ENCODE data around the gene PCYT1B.
A peak's percentile ranks its signal among the peaks of the same experiment; 100 is the strongest.
"Not testable (repeated sequence)": the region's sequence is repeated elsewhere in the genome, so short reads cannot be mapped to it uniquely, and the experiment has no call there.

The PCYT1B gene

GRCh38 chrX:24668111-24668510 is 21.0 kb upstream of the PCYT1B start:
- Histone ChIP-seq H3K9me3 (ENCODE audit: control insufficient read depth, insufficient read depth, low read depth, low read length) (no peaks in the 10 kb centered on the region), H3K4me1 (ENCODE audit: control insufficient read depth, insufficient read depth, low read length) (peaks cover 11% of the 10 kb centered on the region), H3K4me3 (ENCODE audit: low read depth, low read length) (no peak overlapping the region), H3K36me3 (ENCODE audit: control insufficient read depth, insufficient read depth, low read length) (no peaks in the 10 kb centered on the region), H3K9ac (ENCODE audit: low read length) (no peak overlapping the region), H3K27me3 (ENCODE audit: control insufficient read depth, insufficient read depth, low read length) (peaks cover 3% of the 10 kb centered on the region; the same call in 1 of the 2 replicates), H3K27ac (ENCODE audit: low read depth, low read length) (no peak overlapping the region)

- Histone ChIP-seq H3K27me3 (ENCODE audit: control insufficient read depth, insufficient read depth, low read length) (peaks cover 3% of the 10 kb centered on the region; the same call in 1 of the 2 replicates), H3K27ac (ENCODE audit: low read depth, low read length) (no peak overlapping the region), H3K4me1 (ENCODE audit: control insufficient read depth, insufficient read depth, low read length) (peaks cover 16% of the 10 kb centered on the region), H3K36me3 (ENCODE audit: control insufficient read depth, insufficient read depth, low read length) (no peaks in the 10 kb centered on the region), H3K9me3 (ENCODE audit: control insufficient read depth, insufficient read depth, low read depth, low read length) (no peaks in the 10 kb centered on the region), H3K4me3 (ENCODE audit: low read depth, low read length) (no peak overlapping the region), H3K9ac (ENCODE audit: low read length) (no peak overlapping the region)
Observed at GRCh38 chrX:24662352-24662751, 15.2 kb upstream of the PCYT1B start.

DNA sequence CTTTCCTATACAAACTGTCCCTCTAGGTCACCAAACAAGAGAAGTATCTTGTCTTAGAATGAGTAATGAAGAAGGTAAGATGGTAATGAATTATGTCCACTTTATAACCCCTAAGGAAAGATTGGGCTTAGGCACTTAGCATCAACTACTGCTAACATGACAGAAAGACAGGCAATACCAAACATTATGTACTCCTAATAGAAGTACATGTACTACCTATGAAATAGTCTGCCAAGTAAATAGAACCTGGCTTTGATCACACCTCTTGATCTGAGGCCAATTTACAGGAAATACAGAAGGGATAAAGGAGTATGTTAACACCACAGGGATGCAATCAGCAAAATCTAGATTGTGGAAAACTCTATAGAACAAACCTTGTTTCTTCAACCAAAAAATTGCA is 14.1 kb upstream of the PCYT1B start:
- H3K27me3 ChIP-seq (ENCODE audit: control insufficient read depth, insufficient read depth, low read length), result peaks cover 3% of the 10 kb centered on the region; the same call in 1 of the 2 replicates
- H3K36me3 ChIP-seq (ENCODE audit: control insufficient read depth, insufficient read depth, low read length), result no peaks in the 10 kb centered on the region
- H3K27ac ChIP-seq (ENCODE audit: low read depth, low read length), result no peak overlapping the region
- no peaks in the 10 kb centered on the region for H3K9me3 ChIP-seq (ENCODE audit: control insufficient read depth, insufficient read depth, low read depth, low read length)
- H3K4me1 ChIP-seq (ENCODE audit: control insufficient read depth, insufficient read depth, low read length), result peaks cover 16% of the 10 kb centered on the region
- no peak overlapping the region for H3K9ac ChIP-seq (ENCODE audit: low read length)
- no peak overlapping the region for H3K4me3 ChIP-seq (ENCODE audit: low read depth, low read length)

DNA sequence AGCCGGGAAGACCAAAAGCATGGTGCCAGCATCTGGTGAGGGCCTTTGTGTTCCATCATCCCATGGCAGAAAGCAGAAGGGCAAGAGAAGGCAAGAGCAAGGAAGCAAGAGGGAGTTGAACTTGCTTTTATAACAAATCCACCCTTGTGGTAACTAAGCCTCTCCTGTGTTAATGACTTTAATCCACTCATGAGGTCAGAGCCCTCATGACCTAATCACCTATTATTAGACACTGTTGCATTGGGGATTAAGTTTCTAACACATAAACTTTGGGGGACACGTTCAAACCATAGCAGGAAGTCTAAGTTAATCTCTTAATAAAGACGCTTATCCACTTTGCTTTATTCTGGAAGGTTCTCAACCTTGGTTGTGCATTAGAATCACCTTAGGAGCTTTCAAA is 12.5 kb upstream of the PCYT1B start:
- no peaks in the 10 kb centered on the region for H3K9me3 ChIP-seq (ENCODE audit: control insufficient read depth, insufficient read depth, low read depth, low read length)
- H3K27ac ChIP-seq (ENCODE audit: low read depth, low read length), result no peak overlapping the region
- peaks cover 3% of the 10 kb centered on the region; the same call in 1 of the 2 replicates for H3K27me3 ChIP-seq (ENCODE audit: control insufficient read depth, insufficient read depth, low read length)
- H3K36me3 ChIP-seq (ENCODE audit: control insufficient read depth, insufficient read depth, low read length), result no peaks in the 10 kb centered on the region
- no peak overlapping the region for H3K9ac ChIP-seq (ENCODE audit: low read length)
- H3K4me1 ChIP-seq (ENCODE audit: control insufficient read depth, insufficient read depth, low read length), result peaks cover 16% of the 10 kb centered on the region
- H3K4me3 ChIP-seq (ENCODE audit: low read depth, low read length), result no peak overlapping the region

DNA sequence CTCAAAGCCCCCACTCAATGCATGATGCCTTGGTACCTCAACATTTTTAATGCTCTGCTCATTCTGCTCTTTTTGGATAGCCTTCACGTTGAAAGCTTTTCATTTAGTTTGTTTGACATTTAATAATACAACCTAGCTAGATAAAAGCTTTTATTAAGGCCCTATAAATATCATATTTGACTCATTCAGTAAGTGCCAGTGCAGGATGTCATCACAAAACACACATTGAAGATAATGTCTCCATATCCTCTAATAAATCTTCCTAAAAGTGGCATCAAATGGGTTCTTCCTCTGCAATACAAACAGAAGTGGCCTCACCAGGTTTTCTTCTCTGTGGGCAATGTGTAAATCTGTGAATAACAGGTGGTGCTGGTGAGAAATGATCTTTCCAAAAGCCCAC is 12.0 kb upstream of the PCYT1B start:
- no peak overlapping the region for H3K4me3 ChIP-seq (ENCODE audit: low read depth, low read length)
- H3K9me3 ChIP-seq (ENCODE audit: control insufficient read depth, insufficient read depth, low read depth, low read length), result no peaks in the 10 kb centered on the region
- H3K9ac ChIP-seq (ENCODE audit: low read length), result no peak overlapping the region
- H3K27ac ChIP-seq (ENCODE audit: low read depth, low read length), result no peak overlapping the region
- H3K36me3 ChIP-seq (ENCODE audit: control insufficient read depth, insufficient read depth, low read length), result no peaks in the 10 kb centered on the region
- H3K27me3 ChIP-seq (ENCODE audit: control insufficient read depth, insufficient read depth, low read length), result peaks cover 3% of the 10 kb centered on the region; the same call in 1 of the 2 replicates
- H3K4me1 ChIP-seq (ENCODE audit: control insufficient read depth, insufficient read depth, low read length), result peaks cover 16% of the 10 kb centered on the region

DNA sequence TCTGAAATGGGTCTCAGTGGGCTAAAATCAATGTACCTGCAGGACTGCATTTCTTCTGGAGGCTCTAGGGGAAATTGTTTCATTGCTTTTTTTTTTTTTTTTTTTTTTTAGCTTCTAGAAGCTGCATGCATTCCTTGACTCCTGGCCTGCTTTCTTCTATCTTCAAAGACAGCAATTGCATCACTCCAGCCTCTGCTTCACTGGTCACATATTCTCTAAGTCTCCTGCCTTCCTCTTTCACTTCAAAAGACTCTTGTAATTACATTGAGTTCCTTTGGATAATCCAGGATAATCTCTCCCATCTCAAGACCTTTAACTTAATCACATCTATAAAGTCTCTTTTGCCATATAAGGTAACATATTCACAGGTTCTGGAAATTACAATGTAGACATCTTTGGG is 11.3 kb upstream of the PCYT1B start:
- Histone ChIP-seq H3K27ac (ENCODE audit: low read depth, low read length) (peak overlapping the region; percentile 46; the same call in 1 of the 2 replicates), H3K9ac (ENCODE audit: low read length) (no peak overlapping the region), H3K36me3 (ENCODE audit: control insufficient read depth, insufficient read depth, low read length) (no peaks in the 10 kb centered on the region), H3K4me3 (ENCODE audit: low read depth, low read length) (no peak overlapping the region), H3K4me1 (ENCODE audit: control insufficient read depth, insufficient read depth, low read length) (peaks cover 16% of the 10 kb centered on the region), H3K27me3 (ENCODE audit: control insufficient read depth, insufficient read depth, low read length) (peaks cover 3% of the 10 kb centered on the region; the same call in 1 of the 2 replicates), H3K9me3 (ENCODE audit: control insufficient read depth, insufficient read depth, low read depth, low read length) (no peaks in the 10 kb centered on the region)

DNA sequence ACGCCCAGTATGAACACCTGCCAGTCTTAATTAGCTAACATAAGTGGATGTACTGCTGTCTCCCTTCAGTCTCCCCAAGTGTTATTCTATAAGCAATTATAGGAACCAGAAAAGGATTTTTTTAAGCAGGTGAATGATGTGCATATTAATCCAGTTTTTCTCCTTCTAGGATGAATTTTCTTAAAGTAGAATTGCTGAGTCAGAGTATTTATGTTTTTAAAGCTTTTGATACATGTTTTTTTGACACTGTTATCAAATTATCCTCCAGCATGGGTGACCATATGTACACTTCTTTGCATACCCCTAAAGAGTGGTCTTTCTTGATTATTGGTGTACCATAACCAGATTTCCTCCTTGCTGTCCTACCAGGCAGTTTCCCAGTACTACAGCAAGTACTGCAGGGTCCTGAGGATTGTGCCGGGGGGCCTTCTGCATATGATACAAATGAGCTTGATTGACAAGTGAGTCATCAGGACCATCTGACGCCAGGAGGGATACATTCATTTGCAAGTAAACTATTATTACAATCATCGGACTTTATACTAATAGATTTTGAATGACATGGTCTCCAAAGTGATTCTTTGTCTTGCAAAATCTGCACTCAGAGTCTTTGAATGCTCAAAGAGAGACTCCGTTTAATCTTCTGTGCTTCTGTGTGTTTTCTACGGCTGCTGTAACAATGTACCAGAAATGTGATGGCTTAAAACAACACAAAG is 10.7 kb upstream of the PCYT1B start:
- H3K27ac ChIP-seq (ENCODE audit: low read depth, low read length), result peak overlapping the region; percentile 46; the same call in 1 of the 2 replicates
- H3K9me3 ChIP-seq (ENCODE audit: control insufficient read depth, insufficient read depth, low read depth, low read length), result no peaks in the 10 kb centered on the region
- H3K36me3 ChIP-seq (ENCODE audit: control insufficient read depth, insufficient read depth, low read length), result no peaks in the 10 kb centered on the region
- peaks cover 16% of the 10 kb centered on the region for H3K4me1 ChIP-seq (ENCODE audit: control insufficient read depth, insufficient read depth, low read length)
- H3K4me3 ChIP-seq (ENCODE audit: low read depth, low read length), result no peak overlapping the region
- H3K9ac ChIP-seq (ENCODE audit: low read length), result no peak overlapping the region
- H3K27me3 ChIP-seq (ENCODE audit: control insufficient read depth, insufficient read depth, low read length), result peaks cover 2% of the 10 kb centered on the region; the same call in 1 of the 2 replicates

- H3K9ac ChIP-seq (ENCODE audit: low read length); H3K27me3 ChIP-seq (ENCODE audit: control insufficient read depth, insufficient read depth, low read length); H3K4me3 ChIP-seq (ENCODE audit: low read depth, low read length); H3K27ac ChIP-seq (ENCODE audit: low read depth, low read length); H3K9me3 ChIP-seq (ENCODE audit: control insufficient read depth, insufficient read depth, low read depth, low read length); H3K36me3 ChIP-seq (ENCODE audit: control insufficient read depth, insufficient read depth, low read length): not testable (repeated sequence)
- H3K4me1 ChIP-seq (ENCODE audit: control insufficient read depth, insufficient read depth, low read length), result peaks cover 16% of the 10 kb centered on the region
Observed at GRCh38 chrX:24655679-24656078, 8.5 kb upstream of the PCYT1B start.

DNA sequence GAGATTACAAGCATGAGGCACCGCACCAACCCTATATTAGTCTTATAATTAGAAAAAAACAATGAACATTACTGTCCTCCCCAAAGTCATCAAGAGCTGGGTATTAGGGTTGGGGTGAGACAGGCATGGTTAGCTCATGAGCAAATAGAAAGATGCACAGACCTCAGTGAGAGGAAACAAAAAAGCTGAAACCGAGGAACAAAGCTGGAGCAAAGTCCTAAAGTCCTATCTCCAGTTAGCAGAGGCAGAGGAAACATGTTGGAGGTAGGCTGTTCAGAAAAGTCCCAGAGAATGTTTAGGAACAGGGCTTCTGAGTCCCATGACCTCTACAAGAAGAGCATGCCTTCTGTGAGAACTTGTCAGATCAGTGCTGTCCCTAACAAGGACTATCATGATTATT is 4.6 kb upstream of the PCYT1B start:
- no peak overlapping the region for H3K4me3 ChIP-seq (ENCODE audit: low read depth, low read length)
- no peaks in the 10 kb centered on the region for H3K9me3 ChIP-seq (ENCODE audit: control insufficient read depth, insufficient read depth, low read depth, low read length)
- H3K27me3 ChIP-seq (ENCODE audit: control insufficient read depth, insufficient read depth, low read length), result no peaks in the 10 kb centered on the region
- H3K36me3 ChIP-seq (ENCODE audit: control insufficient read depth, insufficient read depth, low read length), result no peaks in the 10 kb centered on the region
- H3K9ac ChIP-seq (ENCODE audit: low read length), result no peak overlapping the region
- H3K4me1 ChIP-seq (ENCODE audit: control insufficient read depth, insufficient read depth, low read length), result peaks cover 8% of the 10 kb centered on the region
- H3K27ac ChIP-seq (ENCODE audit: low read depth, low read length), result no peak overlapping the region

- Histone ChIP-seq H3K4me3 (ENCODE audit: low read depth, low read length) (no peak overlapping the region), H3K9me3 (ENCODE audit: control insufficient read depth, insufficient read depth, low read depth, low read length) (no peaks in the 10 kb centered on the region), H3K4me1 (ENCODE audit: control insufficient read depth, insufficient read depth, low read length) (peaks cover 8% of the 10 kb centered on the region), H3K36me3 (ENCODE audit: control insufficient read depth, insufficient read depth, low read length) (no peaks in the 10 kb centered on the region), H3K27me3 (ENCODE audit: control insufficient read depth, insufficient read depth, low read length) (no peaks in the 10 kb centered on the region), H3K27ac (ENCODE audit: low read depth, low read length) (no peak overlapping the region), H3K9ac (ENCODE audit: low read length) (no peak overlapping the region)
Observed at GRCh38 chrX:24648495-24648894, 1.3 kb upstream of the PCYT1B start.

DNA sequence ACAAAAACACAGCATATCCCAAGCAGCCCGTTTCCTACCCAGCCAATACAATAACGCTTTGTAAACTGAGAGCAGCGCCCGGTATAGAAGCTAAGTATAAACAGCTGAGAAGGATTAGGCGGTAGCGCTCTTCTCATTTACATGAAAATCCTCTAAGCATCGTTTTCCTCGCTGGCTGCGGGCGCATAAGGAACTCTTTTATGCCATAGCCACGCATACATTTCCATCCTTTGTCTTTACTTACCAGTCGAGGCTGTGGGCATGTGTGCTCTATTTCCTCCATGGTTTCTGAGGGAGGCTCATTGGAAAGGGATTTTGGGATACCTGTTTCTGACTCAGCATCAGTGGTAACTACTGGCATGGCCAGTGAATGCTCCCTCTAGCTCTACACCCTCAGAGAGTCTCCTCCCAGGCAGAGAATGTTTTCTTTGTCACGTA is 383 bp downstream of the PCYT1B start:
- H3K36me3 ChIP-seq (ENCODE audit: control insufficient read depth, insufficient read depth, low read length), result no peaks in the 10 kb centered on the region; the same call in 1 of the 2 replicates
- peak overlapping the region; percentile 22 for H3K27ac ChIP-seq (ENCODE audit: low read depth, low read length)
- H3K9ac ChIP-seq (ENCODE audit: low read length), result peak overlapping the region; percentile 71
- H3K9me3 ChIP-seq (ENCODE audit: control insufficient read depth, insufficient read depth, low read depth, low read length), result no peaks in the 10 kb centered on the region
- H3K27me3 ChIP-seq (ENCODE audit: control insufficient read depth, insufficient read depth, low read length), result no peaks in the 10 kb centered on the region
- peak overlapping the region; percentile 65 for H3K4me3 ChIP-seq (ENCODE audit: low read depth, low read length)
- peaks cover 14% of the 10 kb centered on the region for H3K4me1 ChIP-seq (ENCODE audit: control insufficient read depth, insufficient read depth, low read length)
